ENCODE data around the gene DLGAP5.

DLGAP5 gene

GRCh38 chr14:55129086-55129427, 62.3 kb downstream of the DLGAP5 start, which contains the start of gene LGALS3:
Gene LGALS3, plus strand, starts transcription at chr14:55129252. Its CDS starts 8,122 bp downstream, at chr14:55137374.
- DNase-seq (ENCODE audit: low read depth in 2 of 2) = no peak

GRCh38 chr14:55128386-55129085, 62.8 kb downstream of the DLGAP5 start:
- no peak for DNase-seq (ENCODE audit: low read depth in 2 of 2)

GRCh38 chr14:55127460-55127951, 63.9 kb downstream of the DLGAP5 start:
- DNase-seq (ENCODE audit: low read depth in 2 of 2) = no peak

- no peak for DNase-seq (ENCODE audit: low read depth in 2 of 2)
These were observed 64.4 kb downstream of the DLGAP5 start for GRCh38 chr14:55126932-55127459.

GRCh38 chr14:55126034-55126433, 65.4 kb downstream of the DLGAP5 start:
- DNase-seq (ENCODE audit: low read depth in 2 of 2) = no peak

- DNase-seq (ENCODE audit: low read depth in 2 of 2) = no peak
These were observed 66.0 kb downstream of the DLGAP5 start for GRCh38 chr14:55125403-55125802.

- DNase-seq (ENCODE audit: low read depth in 2 of 2) = no peak
These were observed 66.5 kb downstream of the DLGAP5 start for GRCh38 chr14:55124774-55125386.

GRCh38 chr14:55123852-55124639, 67.3 kb downstream of the DLGAP5 start:
- DNase-seq (ENCODE audit: low read depth in 2 of 2) = no peak

GRCh38 chr14:55123101-55123500, 68.3 kb downstream of the DLGAP5 start:
- peak; percentile 88 for DNase-seq (ENCODE audit: low read depth in 2 of 2)

- DNase-seq (ENCODE audit: low read depth in 2 of 2) = peak; percentile 15 to 25
These were observed 68.9 kb downstream of the DLGAP5 start for GRCh38 chr14:55122440-55122986.

GRCh38 chr14:55121628-55122439, 69.6 kb downstream of the DLGAP5 start:
- no peak for DNase-seq (ENCODE audit: low read depth in 2 of 2)

GRCh38 chr14:55120571-55121495, 70.6 kb downstream of the DLGAP5 start:
- DNase-seq (ENCODE audit: low read depth in 2 of 2) = no peak

- DNase-seq (ENCODE audit: low read depth in 2 of 2) = no peak
These were observed 72.6 kb downstream of the DLGAP5 start for GRCh38 chr14:55118761-55119160.

- no peak for DNase-seq (ENCODE audit: low read depth in 2 of 2)
These were observed 73.5 kb downstream of the DLGAP5 start for GRCh38 chr14:55117803-55118441.

- DNase-seq (ENCODE audit: low read depth in 2 of 2) = no peak
These were observed 74.9 kb downstream of the DLGAP5 start for GRCh38 chr14:55116246-55117030.

GRCh38 chr14:55115861-55116245, 75.5 kb downstream of the DLGAP5 start:
- no peak for DNase-seq (ENCODE audit: low read depth in 2 of 2)

- no peak for DNase-seq (ENCODE audit: low read depth in 2 of 2)
These were observed 75.9 kb downstream of the DLGAP5 start for GRCh38 chr14:55115460-55115859.

GRCh38 chr14:55114720-55115119, 76.7 kb downstream of the DLGAP5 start:
- no peak for DNase-seq (ENCODE audit: low read depth in 2 of 2)
